K562 (cell line): ENCODE results near the gene PIKFYVE. TPM values are rescaled to one million over a fixed set of nuclear protein-coding genes. Genes with fewer than 3 reads are reported as not detected.

Source experiments
- ATAC-seq: fragments of 200-7000 bp; cut with Tn5 transposase; 3 replicates; pipeline ENCODE4 v1.9.1; 2020; ENCODE audit warnings: moderate library complexity
- BruUV-seq: library from RNA; stranded (reverse); fragments of 400-500 nt; replicated peaks from 2 replicates; lab custom pipeline; 2021; lab: Mats Ljungman, UMichigan
- CTCF ChIA-PET: fragments of 300-600 bp; formaldehyde crosslinking; extraction: SDS; loops from one replicate; lab custom pipeline; 2021; ENCODE audit warnings: low intra/inter-chr PET ratio; lab: Yijun Ruan, JAX
- POLR2A ChIA-PET: fragments of 300-600, 350-650 bp; sonication (Branson Sonifier 250); formaldehyde crosslinking; extraction: SDS; loops from one replicate; lab custom pipeline; 2021; ENCODE audit warnings: antibody characterized with exemption, inconsistent platforms; lab: Yijun Ruan, JAX
- DNase-seq, 4 experiments: peaks; one replicate each; pipeline versions ENCODE4 v3.0.0 to v3.0.0-alpha.2; 2011 to 2018; ENCODE audit warnings: low spot score in 3 of 4, mixed read lengths in 3 of 4; ENCODE audit errors: extremely low read depth in 1 of 4
- FAIRE-seq: peaks from 2 replicates; lab custom pipeline; 2011; peaks lifted over from hg19 to GRCh38; lab: Jason Lieb, UNC
- H2AFZ ChIP-seq: 2 replicates; pipeline ENCODE4 v1.6.0; 2011; ENCODE audit warnings: low read depth, low read length, control low read depth, inconsistent platforms
- H3K27ac ChIP-seq: fragments of 200-600 bp; 3 replicates; pipeline ENCODE4 v1.8.0; 2011; ENCODE audit warnings: low read depth, mild to moderate bottlenecking, control low read depth, inconsistent platforms, low read length, moderate library complexity, mixed read lengths; ENCODE audit errors: extremely low read depth
- H3K27me3 ChIP-seq, 2 experiments: fragments of 300-600 bp in 1 of 2; 2 replicates in 1 of 2; 3 replicates in 1 of 2; pipeline versions ENCODE4 v1.6.0 to v1.8.0; 2011; ENCODE audit warnings: inconsistent platforms in 2 of 2, low read length in 2 of 2, mild to moderate bottlenecking in 1 of 2, mixed read lengths in 1 of 2, moderate library complexity in 1 of 2; ENCODE audit not compliant: control insufficient read depth in 2 of 2, insufficient read depth in 2 of 2
- H3K36me3 ChIP-seq: fragments of 300-600 bp; 3 replicates; pipeline ENCODE4 v1.8.0; 2011; ENCODE audit warnings: mild to moderate bottlenecking, low read length, inconsistent platforms; ENCODE audit not compliant: control insufficient read depth, insufficient read depth
- H3K4me1 ChIP-seq, 2 experiments: fragments of 200-600 bp in 1 of 2; replicated peaks in 1 of 2; 2 replicates in 1 of 2; 3 replicates in 1 of 2; pipeline versions ENCODE4 v1.5.1 to v1.8.0; 2011; ENCODE audit warnings: inconsistent platforms in 2 of 2, low read length in 2 of 2, mild to moderate bottlenecking in 1 of 2, mixed read lengths in 1 of 2, moderate library complexity in 1 of 2; ENCODE audit not compliant: control insufficient read depth in 2 of 2, insufficient read depth in 2 of 2
- H3K4me2 ChIP-seq: 2 replicates; pipeline ENCODE4 v1.6.1; 2011; ENCODE audit warnings: low read length, control low read depth, inconsistent platforms, mixed read lengths; ENCODE audit not compliant: insufficient read depth
- H3K4me3 ChIP-seq: fragments of 200-600 bp; sonication (generic), shearing (Covaris generic); 2 replicates; pipeline ENCODE4 v1.5.1; 2016; ENCODE audit warnings: control low read depth, inconsistent platforms
- H3K79me2 ChIP-seq: fragments of 200-600 bp; 3 replicates; pipeline ENCODE4 v1.8.0; 2011; ENCODE audit warnings: low read length, inconsistent platforms; ENCODE audit not compliant: control insufficient read depth, insufficient read depth
- H3K9ac ChIP-seq, 2 experiments: 2 replicates each; pipeline versions ENCODE4 v1.6.0 to v1.6.1; 2011; ENCODE audit warnings: low read depth in 2 of 2, low read length in 2 of 2, control low read depth in 1 of 2, inconsistent platforms in 1 of 2, mild to moderate bottlenecking in 1 of 2, mixed read lengths in 1 of 2; ENCODE audit not compliant: insufficient read depth in 1 of 2
- H3K9me1 ChIP-seq: one replicate; pipeline ENCODE4 v1.6.0; 2011; ENCODE audit warnings: inconsistent platforms, mild to moderate bottlenecking, low read length, moderate library complexity; ENCODE audit not compliant: control insufficient read depth, insufficient read depth
- H3K9me3 ChIP-seq: replicated peaks from 2 replicates; pipeline ENCODE4 v1.5.1; 2011; ENCODE audit warnings: low read depth, low read length, inconsistent platforms; ENCODE audit not compliant: control insufficient read depth, insufficient read depth
- H4K20me1 ChIP-seq: replicated peaks from 2 replicates; pipeline ENCODE4 v1.6.1; 2011; ENCODE audit warnings: low read length, inconsistent platforms, mixed read lengths; ENCODE audit not compliant: control insufficient read depth, insufficient read depth
- FOXJ2 ChIP-seq: fragments of 200-800 bp; sonication (Bioruptor generic); IDR thresholded peaks from 2 replicates; pipeline ENCODE4 v1.6.1; 2016; ENCODE audit warnings: missing genetic modification characterization, missing compliant biosample characterization
- FOXP1 ChIP-seq: sonication (generic); formaldehyde crosslinking; IDR thresholded peaks from 2 replicates; pipeline ENCODE4 v1.8.0; 2022; ENCODE audit warnings: mild to moderate bottlenecking, missing genetic modification reagents
- HBP1 ChIP-seq: fragments of 450-650 bp; formaldehyde crosslinking; IDR thresholded peaks from 2 replicates; pipeline ENCODE4 v1.4.0; 2022; ENCODE audit warnings: missing genetic modification characterization
- JUND ChIP-seq, 2 experiments: IDR thresholded peaks; 2 replicates in 1 of 2; 3 replicates in 1 of 2; pipeline ENCODE4 v1.6.1; 2011; ENCODE audit warnings: borderline replicate concordance in 2 of 2, low read depth in 2 of 2, low read length in 2 of 2, improper control_type of control experiment in 1 of 2, missing biosample characterization in 1 of 2, missing genetic modification characterization in 1 of 2, missing genetic modification reagents in 1 of 2
- PHB ChIP-seq: fragments of 250-450 bp; sonication (Bioruptor Pico); IDR thresholded peaks from 2 replicates; pipeline ENCODE4 v1.5.0; 2021
- RB1 ChIP-seq: fragments of 450-650 bp; IDR thresholded peaks from 2 replicates; pipeline ENCODE4 v1.6.1; 2017; ENCODE audit warnings: low read depth, mild to moderate bottlenecking
- ZBTB7A ChIP-seq: IDR thresholded peaks from 2 replicates; pipeline ENCODE4 v1.6.1; 2011; ENCODE audit warnings: low read depth, mild to moderate bottlenecking, low read length, moderate library complexity, borderline replicate concordance; ENCODE audit not compliant: control insufficient read depth
- ZFX ChIP-seq: sonication (generic); formaldehyde crosslinking; IDR thresholded peaks from 2 replicates; pipeline ENCODE4 v1.8.0; 2022; ENCODE audit warnings: mild to moderate bottlenecking, missing genetic modification reagents, moderate library complexity
- ZNF175 ChIP-seq: fragments of 200-800 bp; sonication (Bioruptor generic); IDR thresholded peaks from 2 replicates; pipeline ENCODE4 v1.6.1; 2016; ENCODE audit warnings: low read depth, mild to moderate bottlenecking, missing genetic modification characterization, missing compliant biosample characterization
- ZNF589 ChIP-seq: fragments of 200-800 bp; sonication (Bioruptor generic); IDR thresholded peaks from 2 replicates; pipeline ENCODE4 v1.6.1; 2016; ENCODE audit warnings: low read depth, missing genetic modification characterization, missing compliant biosample characterization
- ZNF707 ChIP-seq: fragments of 250-450 bp; sonication (Bioruptor Pico); conservative IDR thresholded peaks from 2 replicates; pipeline ENCODE4 v1.8.0; 2022; ENCODE audit warnings: inconsistent platforms, mild to moderate bottlenecking, moderate library complexity
- WGBS: fragments of 100-300 bp; shearing (Covaris generic); methylation state at CpG from one replicate; pipeline ENCODE4 v1.1.6; 2016; ENCODE audit warnings: low coverage, mixed read lengths; ENCODE audit not compliant: insufficient coverage; ENCODE audit errors: missing lambda C conversion rate; 5-methylcytosine and 5-hydroxymethylcytosine counted together
- in situ Hi-C: fragments of 300-500 bp; cut with MboI; formaldehyde crosslinking; loops from 4 replicates; pipeline ENCODE4 v1.15.0; 2018; ENCODE audit warnings: inconsistent platforms, mixed read lengths
- intact Hi-C: fragments of 100-400 bp; cut with micrococcal nuclease; formaldehyde crosslinking; loops from 2 replicates; pipeline ENCODE4 v1.14.2; 2022
- polyA plus RNA-seq, 8 experiments: library from polyadenylated mRNA; depleted of rRNA in 4 of 8; stranded (reverse) in 5 of 8; unstranded in 3 of 8; fragments of >200 nt; fragmentation: Nextera tagmentation in 2 of 8; fragmentation: Illumina TruSeq in 1 of 8; extraction: Ambion mirVana in 2 of 8; extraction: Trizol in 1 of 8; gene quantifications; 2 replicates each; pipeline versions ENCODE4 v1.2.1 to v1.2.3, GENCODE V29; 2011 to 2014; ENCODE audit warnings: inconsistent platforms in 1 of 8, missing spikeins in 1 of 8
- total RNA-seq, 7 experiments: library from RNA; depleted of rRNA in 6 of 7; stranded (reverse); fragments of >200 nt in 6 of 7; fragmentation: Illumina TruSeq in 2 of 7; extraction: Trizol in 2 of 7; gene quantifications; 2 replicates each; pipeline versions ENCODE4 v1.2.1 to v1.2.3, GENCODE V29; 2011 to 2021; ENCODE audit warnings: low replicate concordance in 1 of 7

Gene PIKFYVE
- total and polyA plus RNA-seq, 9 of the 15 experiments (the other 6 are each of a cell fraction or from before 2014, with no cell fraction given): 3.6 to 25.6 (median 16.7) TPM

- Histone ChIP-seq H3K27ac (no peak overlapping the region), H3K4me1 (no peaks in the 10 kb centered on the region), H3K4me2 (no peak overlapping the region), H3K9me3 (no peaks in the 10 kb centered on the region), H2AFZ (no peak overlapping the region), H3K9me1 (no peaks in the 10 kb centered on the region), H3K9ac (no peak overlapping the region), H3K36me3 (peaks cover 63% of the 10 kb centered on the region), H3K4me3 (no peak overlapping the region), H4K20me1 (no peaks in the 10 kb centered on the region), H3K27me3 (no peaks in the 10 kb centered on the region), H3K79me2 (no peaks in the 10 kb centered on the region)
- BruUV-seq: no TSS peak
- FAIRE-seq (no peak), DNase-seq (no peak), ATAC-seq (no peak)
- in situ Hi-C loops (no loop called here), intact Hi-C loops (no loop called here)
- WGBS: 100% methylated on average over 4 of the region's 4 CpGs
- ChIA-PET POLR2A (interaction anchor here (0.6 kb wide), 1 partner anchor 59 kb away, joined by 3 read pairs; no protein-coding TSS in a partner anchor), CTCF (no interaction called here)
- TF ChIP-seq FOXJ2 (tag): no peak
- no peak for TF ChIP-seq JUND (IDR thresholded peaks at IDR 0.05; ENCODE audit: borderline replicate concordance, low read depth, low read length)
- TF ChIP-seq JUND (tag; IDR thresholded peaks at IDR 0.05; ENCODE audit: borderline replicate concordance, low read depth, low read length): no peak
- no peak for TF ChIP-seq ZNF707 (CRISPR knock-in tag)
- TF ChIP-seq ZNF175 (CRISPR knock-in tag): no peak
- TF ChIP-seq ZFX (CRISPR knock-in tag): no peak
- TF ChIP-seq ZBTB7A: no peak
- no peak for TF ChIP-seq ZNF589 (CRISPR knock-in tag)
- TF ChIP-seq PHB (CRISPR knock-in tag): no peak
- no peak for TF ChIP-seq RB1
- no peak for TF ChIP-seq HBP1 (CRISPR knock-in tag)
- TF ChIP-seq FOXP1 (CRISPR knock-in tag): no peak
Observed at GRCh38 chr2:208285853-208286252, 19.8 kb downstream of the PIKFYVE start.
